Measurements from ENCODE around the gene AP1AR. TPM values are rescaled to one million over a fixed set of nuclear protein-coding genes. Genes with fewer than 3 reads are reported as not detected.

The AP1AR gene
- total RNA-seq, 1 donor from 2014 or later: 31.0 TPM

DNA sequence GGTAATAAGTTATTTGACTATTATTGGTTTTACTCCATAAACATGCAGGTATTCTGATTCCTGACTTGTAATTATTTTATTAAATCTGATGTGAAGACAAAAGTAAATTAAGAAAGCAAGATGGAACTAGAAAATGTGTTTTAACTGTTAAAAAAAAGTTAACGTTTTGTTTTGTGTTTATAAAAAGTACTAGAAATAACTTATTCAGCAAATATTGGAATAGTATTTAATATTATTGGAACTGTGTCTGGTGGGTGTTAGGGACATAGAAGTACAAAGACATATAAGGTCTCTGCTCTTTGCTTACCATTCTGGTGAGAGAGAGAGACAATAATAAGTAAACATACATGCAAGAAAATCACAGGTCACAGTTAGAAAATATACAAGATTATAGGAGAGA, 38.5 kb downstream of the AP1AR start:
- H3K4me3 ChIP-seq (ENCODE audit: low read depth, low read length): no peak overlapping the region
- no peaks in the 10 kb centered on the region for H3K27me3 ChIP-seq (ENCODE audit: control insufficient read depth, insufficient read depth, low read length)
- TF ChIP-seq, protein P1, sequence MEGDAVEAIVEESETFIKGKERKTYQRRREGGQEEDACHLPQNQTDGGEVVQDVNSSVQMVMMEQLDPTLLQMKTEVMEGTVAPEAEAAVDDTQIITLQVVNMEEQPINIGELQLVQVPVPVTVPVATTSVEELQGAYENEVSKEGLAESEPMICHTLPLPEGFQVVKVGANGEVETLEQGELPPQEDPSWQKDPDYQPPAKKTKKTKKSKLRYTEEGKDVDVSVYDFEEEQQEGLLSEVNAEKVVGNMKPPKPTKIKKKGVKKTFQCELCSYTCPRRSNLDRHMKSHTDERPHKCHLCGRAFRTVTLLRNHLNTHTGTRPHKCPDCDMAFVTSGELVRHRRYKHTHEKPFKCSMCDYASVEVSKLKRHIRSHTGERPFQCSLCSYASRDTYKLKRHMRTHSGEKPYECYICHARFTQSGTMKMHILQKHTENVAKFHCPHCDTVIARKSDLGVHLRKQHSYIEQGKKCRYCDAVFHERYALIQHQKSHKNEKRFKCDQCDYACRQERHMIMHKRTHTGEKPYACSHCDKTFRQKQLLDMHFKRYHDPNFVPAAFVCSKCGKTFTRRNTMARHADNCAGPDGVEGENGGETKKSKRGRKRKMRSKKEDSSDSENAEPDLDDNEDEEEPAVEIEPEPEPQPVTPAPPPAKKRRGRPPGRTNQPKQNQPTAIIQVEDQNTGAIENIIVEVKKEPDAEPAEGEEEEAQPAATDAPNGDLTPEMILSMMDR (IDR thresholded peaks at IDR 0.05; ENCODE audit: insufficient read depth, low read length, poor library complexity, severe bottlenecking): no peak
- no peak for DNase-seq (ENCODE audit: low read depth)
- H3K36me3 ChIP-seq (ENCODE audit: control insufficient read depth, insufficient read depth, low read length): no peaks in the 10 kb centered on the region

DNA sequence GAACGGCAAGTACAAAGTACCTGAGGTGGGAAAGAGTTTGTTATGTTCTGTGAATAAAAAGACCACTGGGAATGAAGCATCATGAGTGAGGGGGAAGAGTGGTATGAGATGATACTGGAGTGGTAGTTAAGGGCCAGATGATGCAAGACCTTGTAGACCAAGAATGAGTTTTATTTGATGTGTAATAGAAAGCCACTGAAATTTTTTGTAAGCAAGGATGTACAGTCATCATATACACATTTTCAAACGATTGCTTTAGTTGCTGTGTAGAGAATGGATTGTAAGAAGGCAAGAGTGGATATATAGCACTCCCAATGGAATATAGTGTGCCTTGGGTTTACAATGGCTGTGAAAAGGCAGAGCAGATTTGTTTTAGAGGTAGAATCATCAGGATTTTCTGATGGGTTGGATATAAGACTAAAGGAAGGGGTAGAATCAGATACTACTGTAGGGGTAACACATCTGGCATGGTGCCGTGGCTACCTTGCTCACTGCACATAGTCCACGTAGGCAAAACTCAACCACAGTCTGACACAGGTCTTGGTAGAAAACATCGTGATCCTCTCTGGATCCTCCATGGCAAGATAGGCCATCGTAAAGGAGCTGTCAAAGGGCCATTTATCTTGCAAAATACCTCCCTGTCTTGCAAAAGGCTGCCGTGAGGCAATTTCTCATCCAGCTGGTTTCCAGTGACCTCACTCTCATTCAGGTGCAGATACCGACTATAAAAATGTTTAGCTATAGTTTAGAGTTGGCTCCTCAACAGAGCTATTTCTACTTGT, 39.2 kb downstream of the AP1AR start:
- H3K36me3 ChIP-seq (ENCODE audit: control insufficient read depth, insufficient read depth, low read length): no peaks in the 10 kb centered on the region
- TF ChIP-seq, protein P1 (IDR thresholded peaks at IDR 0.05; ENCODE audit: insufficient read depth, low read length, poor library complexity, severe bottlenecking): no peak
- no peak for DNase-seq (ENCODE audit: low read depth)
- no peaks in the 10 kb centered on the region for H3K27me3 ChIP-seq (ENCODE audit: control insufficient read depth, insufficient read depth, low read length)
- H3K4me3 ChIP-seq (ENCODE audit: low read depth, low read length): no peak overlapping the region

DNA sequence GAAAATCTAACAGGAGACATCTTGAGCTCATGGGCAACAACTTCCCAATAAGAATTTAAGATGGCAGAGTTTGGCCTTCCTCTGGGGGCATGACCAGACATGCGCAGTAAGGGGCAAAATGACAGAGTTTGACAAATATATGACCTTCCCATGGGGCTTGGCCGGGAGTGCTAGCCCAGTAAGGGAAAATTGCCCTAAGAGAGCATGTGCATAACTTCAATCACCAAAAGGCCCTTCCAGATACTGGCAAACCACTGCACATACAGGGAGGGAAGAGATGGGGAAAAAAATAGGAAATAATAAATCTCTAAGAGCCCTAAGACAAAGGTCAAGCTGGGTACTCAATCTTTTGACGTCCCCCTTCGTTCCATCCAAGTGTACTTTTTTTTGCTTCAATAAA, 40.7 kb downstream of the AP1AR start:
- H3K4me3 ChIP-seq (ENCODE audit: low read depth, low read length): no peak overlapping the region
- TF ChIP-seq, protein P1 (IDR thresholded peaks at IDR 0.05; ENCODE audit: insufficient read depth, low read length, poor library complexity, severe bottlenecking): no peak
- DNase-seq (ENCODE audit: low read depth): no peak
- H3K36me3 ChIP-seq (ENCODE audit: control insufficient read depth, insufficient read depth, low read length): no peaks in the 10 kb centered on the region
- no peaks in the 10 kb centered on the region for H3K27me3 ChIP-seq (ENCODE audit: control insufficient read depth, insufficient read depth, low read length)

DNA sequence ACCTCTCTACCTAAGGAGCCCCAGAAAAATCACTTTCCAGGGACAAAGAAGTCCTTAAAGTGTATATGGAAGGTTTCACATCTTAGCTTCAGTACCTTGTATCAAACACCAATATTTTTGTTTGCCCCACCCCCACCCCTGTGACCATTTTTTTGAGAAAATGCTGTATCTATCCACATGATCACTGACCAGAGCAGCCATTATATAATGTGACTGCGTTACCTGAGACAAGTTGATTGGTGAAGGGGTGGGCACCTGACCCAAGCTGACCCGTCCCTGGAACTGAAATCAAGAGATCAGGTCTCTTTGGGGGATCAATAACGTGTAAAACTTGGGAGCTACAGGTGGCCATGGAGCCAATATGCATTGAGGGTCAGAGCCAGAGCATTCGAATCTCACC, 43.4 kb downstream of the AP1AR start:
- Histone ChIP-seq H3K36me3 (ENCODE audit: control insufficient read depth, insufficient read depth, low read length) (no peaks in the 10 kb centered on the region), H3K4me3 (ENCODE audit: low read depth, low read length) (no peak overlapping the region), H3K27me3 (ENCODE audit: control insufficient read depth, insufficient read depth, low read length) (no peaks in the 10 kb centered on the region)
- TF ChIP-seq, protein P1 (IDR thresholded peaks at IDR 0.05; ENCODE audit: insufficient read depth, low read length, poor library complexity, severe bottlenecking): no peak
- DNase-seq (ENCODE audit: low read depth): no peak

DNA sequence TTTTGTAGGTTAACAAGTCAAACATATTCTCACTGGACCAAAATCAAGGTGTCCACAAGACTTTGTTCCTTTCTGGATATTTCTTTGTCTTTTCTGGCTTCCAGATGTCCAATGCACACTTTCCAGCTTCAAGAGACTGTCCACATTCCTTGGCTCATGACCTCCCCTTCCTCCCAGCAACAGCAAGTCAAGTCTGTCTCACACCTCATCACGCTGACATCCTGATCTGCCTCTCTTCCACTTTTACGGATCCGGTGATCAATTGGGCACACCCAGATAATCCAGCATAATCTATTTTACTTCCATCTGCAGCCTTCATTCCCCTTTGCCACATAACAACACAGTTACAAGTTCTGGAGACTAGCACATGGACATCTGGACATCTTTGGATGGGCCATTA, 44.5 kb downstream of the AP1AR start:
- Histone ChIP-seq H3K36me3 (ENCODE audit: control insufficient read depth, insufficient read depth, low read length) (no peaks in the 10 kb centered on the region), H3K4me3 (ENCODE audit: low read depth, low read length) (no peak overlapping the region), H3K27me3 (ENCODE audit: control insufficient read depth, insufficient read depth, low read length) (no peaks in the 10 kb centered on the region)
- DNase-seq (ENCODE audit: low read depth): no peak
- TF ChIP-seq, protein P1 (IDR thresholded peaks at IDR 0.05; ENCODE audit: insufficient read depth, low read length, poor library complexity, severe bottlenecking): no peak

DNA sequence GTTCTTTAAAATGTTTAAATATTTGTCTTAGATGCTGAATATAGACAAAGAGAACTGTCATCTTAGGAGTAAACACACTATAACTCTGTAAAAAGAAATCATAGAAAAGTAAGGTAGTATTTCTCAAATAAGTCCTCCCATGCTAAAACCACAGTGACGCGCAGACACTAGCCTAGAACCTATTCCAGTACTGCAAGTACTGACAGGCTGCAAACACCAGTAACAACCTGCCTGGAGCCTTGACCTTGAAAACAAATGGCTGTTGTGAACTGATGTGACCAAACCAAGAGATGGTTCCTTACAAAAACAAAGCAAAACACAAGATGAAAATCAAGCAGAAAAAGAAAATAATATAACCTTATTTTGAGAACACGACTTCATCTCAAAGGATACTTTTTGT, 45.6 kb downstream of the AP1AR start:
- Histone ChIP-seq H3K27me3 (ENCODE audit: control insufficient read depth, insufficient read depth, low read length) (no peaks in the 10 kb centered on the region), H3K4me3 (ENCODE audit: low read depth, low read length) (no peak overlapping the region), H3K36me3 (ENCODE audit: control insufficient read depth, insufficient read depth, low read length) (no peaks in the 10 kb centered on the region)
- DNase-seq (ENCODE audit: low read depth): no peak
- TF ChIP-seq, protein P1 (IDR thresholded peaks at IDR 0.05; ENCODE audit: insufficient read depth, low read length, poor library complexity, severe bottlenecking): no peak
